EH (cell line): Measurements from ENCODE around the gene GSTM3.
A peak's percentile ranks its signal among the peaks of the same experiment; 100 is the strongest.
"Not testable (repeated sequence)": the region's sequence is repeated elsewhere in the genome, so short reads cannot be mapped to it uniquely, and the experiment has no call there.

Experiments used
- DNase-seq: peaks from one replicate; pipeline ENCODE4 v3.0.0-alpha.2; 2015; ENCODE audit warnings: low read depth

The GSTM3 gene

GRCh38 chr1:109726728-109727373 lies 14.0 kb downstream of the GSTM3 start:
- no peak for DNase-seq

GRCh38 chr1:109726007-109726406 lies 14.8 kb downstream of the GSTM3 start:
- DNase-seq: no peak

GRCh38 chr1:109725510-109725909 lies 15.3 kb downstream of the GSTM3 start:
- DNase-seq: no peak

GRCh38 chr1:109724933-109725332 lies 15.9 kb downstream of the GSTM3 start:
- DNase-seq: no peak

GRCh38 chr1:109722908-109723691 lies 17.7 kb downstream of the GSTM3 start:
- DNase-seq: peak; percentile 73

- no peak for DNase-seq
These were observed 18.9 kb downstream of the GSTM3 start for GRCh38 chr1:109721971-109722370.

GRCh38 chr1:109721042-109721441 lies 19.8 kb downstream of the GSTM3 start:
- peak; percentile 24 for DNase-seq

- peak; percentile 71 for DNase-seq
These were observed 21.5 kb downstream of the GSTM3 start for GRCh38 chr1:109719337-109719837.

GRCh38 chr1:109718495-109718894 lies 22.3 kb downstream of the GSTM3 start:
- DNase-seq: peak; percentile 28

- DNase-seq: no peak
These were observed 23.1 kb downstream of the GSTM3 start for GRCh38 chr1:109717729-109718128.

GRCh38 chr1:109716570-109717090 lies 24.2 kb downstream of the GSTM3 start:
- no peak for DNase-seq

- no peak for DNase-seq
These were observed 24.7 kb downstream of the GSTM3 start for GRCh38 chr1:109716121-109716520.

GRCh38 chr1:109714661-109715372 lies 26.0 kb downstream of the GSTM3 start:
- DNase-seq: no peak

- no peak for DNase-seq
These were observed 27.2 kb downstream of the GSTM3 start for GRCh38 chr1:109713636-109714035.

- DNase-seq: no peak
These were observed 28.4 kb downstream of the GSTM3 start for GRCh38 chr1:109712321-109712864.

GRCh38 chr1:109711593-109712320 lies 29.1 kb downstream of the GSTM3 start, which contains the start of gene GSTM5:
GSTM5 (plus strand) TSS chr1:109712251; CDS start chr1:109712313, 62 bp downstream.
- DNase-seq: not testable (repeated sequence)

GRCh38 chr1:109709822-109710221 lies 31.0 kb downstream of the GSTM3 start:
- DNase-seq: not testable (repeated sequence)

- not testable (repeated sequence) for DNase-seq
These were observed 31.9 kb downstream of the GSTM3 start for GRCh38 chr1:109708949-109709348.

- no peak for DNase-seq
These were observed 35.4 kb downstream of the GSTM3 start for GRCh38 chr1:109705411-109705810.

GRCh38 chr1:109704173-109704572 lies 36.7 kb downstream of the GSTM3 start:
- DNase-seq: no peak

GRCh38 chr1:109702940-109703339 lies 37.9 kb downstream of the GSTM3 start:
- not testable (repeated sequence) for DNase-seq
